ENCODE measurements around the gene ASCC1. TPM values are rescaled to one million over a fixed set of nuclear protein-coding genes. Genes with fewer than 3 reads are reported as not detected.

ASCC1 gene
- total RNA-seq, 1 experiment from 2014 or later, result 22.4 TPM

DNA sequence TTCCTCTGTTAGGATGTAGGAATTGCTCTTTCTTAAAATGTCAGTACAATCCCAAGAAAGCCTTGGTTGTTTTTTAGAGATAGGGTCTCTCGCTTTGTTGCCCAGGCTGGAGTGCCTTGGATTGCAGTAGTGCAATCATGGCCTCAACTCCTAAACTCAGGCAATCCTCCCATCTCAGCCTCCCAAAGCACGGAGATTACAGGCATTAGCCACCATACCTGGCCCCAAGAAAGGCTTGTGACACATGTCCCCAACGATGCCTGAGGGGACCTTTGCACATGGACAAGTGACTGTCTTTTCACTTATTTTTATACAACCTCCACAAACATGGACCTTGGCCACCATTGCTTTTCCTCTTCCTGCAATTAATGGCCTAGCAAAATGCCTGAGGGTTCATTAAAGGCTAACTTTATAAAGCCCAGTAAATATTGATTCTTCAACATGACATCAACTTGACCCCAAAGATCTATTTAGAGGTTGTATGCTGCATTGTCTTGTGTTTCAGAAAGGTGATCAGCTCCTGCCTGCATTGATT lies 117.7 kb downstream of the ASCC1 start:
- no peak for DNase-seq (ENCODE audit: low read depth, low spot score)
- in situ Hi-C loops (cut with HindIII; ENCODE audit: low pct_unique_long_range_greater_than_20kb, low sequenced_read_pairs), result no loop called here

DNA sequence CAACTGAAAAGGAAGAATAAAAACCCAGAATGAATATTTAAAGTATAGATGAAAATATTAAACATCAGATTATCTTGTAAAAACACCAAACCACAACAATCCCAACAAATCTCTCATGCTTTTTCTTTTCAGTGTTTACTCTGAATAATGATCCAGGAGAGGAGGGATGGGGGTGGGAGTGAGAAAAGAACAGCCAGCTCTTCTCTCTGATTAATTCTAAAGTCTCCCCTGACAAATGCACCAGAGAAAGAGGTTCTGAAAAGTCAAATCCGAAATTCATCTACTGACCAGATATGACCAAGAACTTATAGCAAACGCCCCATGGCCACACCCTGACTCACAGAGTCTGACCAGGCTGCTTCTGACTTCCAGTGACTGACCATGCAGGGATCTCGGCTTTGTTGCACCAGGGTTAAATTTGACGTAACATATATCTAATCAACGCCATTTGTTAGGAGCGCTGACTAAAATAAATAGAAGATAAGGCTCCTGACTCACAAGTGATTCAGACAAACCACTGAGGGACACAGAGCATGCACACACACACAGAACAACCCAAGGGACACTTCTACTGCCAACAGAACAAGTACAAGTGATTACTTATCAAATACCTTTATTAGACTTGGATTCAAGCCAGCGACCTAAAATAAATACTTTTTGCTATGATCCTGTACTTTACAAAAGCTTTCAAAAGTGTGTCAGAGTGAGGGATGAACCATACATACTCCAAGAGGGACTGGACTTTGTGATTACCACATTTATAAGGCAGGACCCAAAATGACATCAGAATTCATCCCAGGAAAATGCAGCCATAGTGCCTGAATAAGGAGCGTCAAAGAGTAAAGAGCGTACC lies 118.4 kb downstream of the ASCC1 start:
- in situ Hi-C loops (cut with HindIII; ENCODE audit: low pct_unique_long_range_greater_than_20kb, low sequenced_read_pairs), result no loop called here
- no peak for DNase-seq (ENCODE audit: low read depth, low spot score)

DNA sequence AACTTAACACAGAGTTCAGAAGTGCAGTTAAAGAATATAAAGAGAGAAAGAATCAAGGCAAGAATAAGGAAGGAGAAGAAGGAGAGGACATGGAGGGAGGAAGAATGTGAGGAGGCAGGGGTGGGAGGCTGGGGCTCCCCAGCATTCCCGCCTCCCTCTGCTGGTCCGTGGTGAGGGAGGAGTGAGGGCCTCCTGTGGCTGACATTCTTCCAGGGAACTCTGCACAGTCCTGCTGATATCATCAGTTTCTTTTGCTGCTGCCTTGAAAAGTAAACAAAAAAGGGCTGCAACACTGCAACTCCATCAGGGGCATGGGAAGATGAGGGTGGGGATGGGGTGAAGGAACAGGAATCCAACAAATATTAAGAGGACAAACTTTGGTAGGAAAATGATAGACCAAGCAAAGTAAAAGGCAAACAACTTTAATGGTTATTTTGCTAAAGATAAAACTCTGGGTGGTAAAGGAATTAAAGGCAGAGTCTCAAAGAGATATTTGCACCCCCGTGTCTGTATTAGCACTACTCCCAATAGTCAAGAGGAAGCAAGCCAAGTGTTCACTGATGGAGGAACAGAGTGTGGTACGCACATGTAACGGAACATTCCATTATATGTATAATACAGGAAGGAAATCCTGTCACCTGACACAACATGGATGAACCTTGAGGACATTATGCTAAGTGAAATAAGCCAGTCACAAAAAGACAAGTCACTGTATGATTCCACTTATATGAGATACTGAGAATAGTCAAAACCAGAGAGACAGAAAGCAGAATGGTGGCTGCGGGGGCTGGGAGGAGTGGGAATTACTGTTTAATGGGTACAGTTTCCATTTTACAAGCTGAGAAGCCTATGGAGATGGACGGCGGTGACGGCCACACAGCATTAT lies 119.7 kb downstream of the ASCC1 start:
- DNase-seq (ENCODE audit: low read depth, low spot score), result no peak
- in situ Hi-C loops (cut with HindIII; ENCODE audit: low pct_unique_long_range_greater_than_20kb, low sequenced_read_pairs), result no loop called here

DNA sequence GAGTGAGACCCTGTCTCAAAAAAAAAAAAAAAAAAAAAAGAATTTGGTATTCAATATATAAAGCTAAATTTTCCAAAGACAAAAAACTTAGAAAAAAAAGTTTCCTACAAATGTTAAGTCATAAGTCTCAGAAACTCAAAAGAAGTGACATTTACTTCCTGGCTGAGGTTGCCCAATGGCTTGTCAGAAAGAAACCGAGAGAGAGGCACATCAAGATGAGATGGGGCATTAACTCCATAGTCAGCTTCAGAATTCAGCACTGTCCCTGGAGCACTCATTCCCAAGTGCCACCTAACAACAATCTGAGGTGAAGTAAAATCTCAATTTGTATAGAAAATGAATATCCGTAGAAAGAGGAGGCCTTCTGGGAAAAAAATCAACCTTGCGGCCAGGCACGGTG lies 120.9 kb downstream of the ASCC1 start:
- in situ Hi-C loops (cut with HindIII; ENCODE audit: low pct_unique_long_range_greater_than_20kb, low sequenced_read_pairs), result no loop called here
- no peak for DNase-seq (ENCODE audit: low read depth, low spot score)

DNA sequence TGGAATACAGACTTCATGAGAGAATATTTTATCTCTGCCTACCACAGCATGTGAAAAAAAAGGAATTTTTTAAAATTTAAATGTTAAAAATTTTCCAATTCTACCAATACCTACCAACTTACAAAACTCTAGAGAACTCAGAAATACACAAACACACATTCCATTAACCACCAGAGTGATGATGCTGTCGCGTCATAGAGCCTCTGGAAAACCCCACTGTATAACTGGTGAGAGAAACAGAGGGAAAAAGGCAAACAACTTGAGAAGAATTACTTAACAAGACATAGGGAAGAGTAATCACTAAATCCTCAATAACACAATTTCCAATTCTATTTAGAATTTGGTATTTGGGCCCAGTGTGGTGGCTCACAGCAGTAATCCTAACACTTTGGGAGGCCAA lies 121.5 kb downstream of the ASCC1 start:
- in situ Hi-C loops (cut with HindIII; ENCODE audit: low pct_unique_long_range_greater_than_20kb, low sequenced_read_pairs), result no loop called here
- DNase-seq (ENCODE audit: low read depth, low spot score), result no peak

DNA sequence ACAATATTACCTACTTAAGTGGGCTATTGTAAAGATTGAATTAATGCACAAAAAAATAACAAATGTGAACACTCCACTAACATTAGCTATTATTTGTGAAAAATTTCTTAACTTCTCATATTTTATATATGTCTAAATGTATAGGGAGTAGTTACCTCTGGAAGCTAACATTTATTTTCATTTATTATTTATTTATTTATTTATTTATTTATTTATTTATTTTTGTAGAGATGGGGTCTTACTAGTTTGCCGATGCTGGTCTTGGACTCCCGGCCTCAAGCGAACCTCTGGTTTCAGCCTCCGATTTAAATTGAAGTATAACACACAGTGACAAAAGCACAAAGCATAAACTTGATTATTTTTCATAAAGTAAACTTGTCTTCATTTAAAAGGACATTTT lies 122.6 kb downstream of the ASCC1 start:
- in situ Hi-C loops (cut with HindIII; ENCODE audit: low pct_unique_long_range_greater_than_20kb, low sequenced_read_pairs), result no loop called here

DNA sequence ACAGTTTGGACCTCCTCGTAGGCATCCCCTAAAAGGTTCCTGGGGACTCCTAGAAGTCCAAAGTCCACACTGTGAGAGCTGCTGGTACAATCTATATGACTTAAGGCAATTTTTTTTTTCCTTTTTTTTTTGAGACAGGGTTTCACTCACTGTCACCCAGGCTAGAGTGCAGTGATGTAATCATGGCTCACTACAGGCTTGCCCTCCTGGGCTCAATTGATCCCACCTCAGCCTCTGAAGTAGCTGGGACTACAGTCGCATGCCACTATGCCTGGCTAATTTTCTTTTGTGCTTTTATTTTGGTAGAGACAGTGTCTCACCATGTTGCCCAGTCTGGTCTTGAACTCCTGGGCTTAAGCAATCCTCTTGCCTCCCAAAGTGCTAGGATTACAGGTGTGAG lies 123.1 kb downstream of the ASCC1 start:
- in situ Hi-C loops (cut with HindIII; ENCODE audit: low pct_unique_long_range_greater_than_20kb, low sequenced_read_pairs), result no loop called here
- no peak for DNase-seq (ENCODE audit: low read depth, low spot score)

More for the DNA sequence above, 122.6 kb downstream of the ASCC1 start:
- no peak for DNase-seq (ENCODE audit: low read depth, low spot score)

DNA sequence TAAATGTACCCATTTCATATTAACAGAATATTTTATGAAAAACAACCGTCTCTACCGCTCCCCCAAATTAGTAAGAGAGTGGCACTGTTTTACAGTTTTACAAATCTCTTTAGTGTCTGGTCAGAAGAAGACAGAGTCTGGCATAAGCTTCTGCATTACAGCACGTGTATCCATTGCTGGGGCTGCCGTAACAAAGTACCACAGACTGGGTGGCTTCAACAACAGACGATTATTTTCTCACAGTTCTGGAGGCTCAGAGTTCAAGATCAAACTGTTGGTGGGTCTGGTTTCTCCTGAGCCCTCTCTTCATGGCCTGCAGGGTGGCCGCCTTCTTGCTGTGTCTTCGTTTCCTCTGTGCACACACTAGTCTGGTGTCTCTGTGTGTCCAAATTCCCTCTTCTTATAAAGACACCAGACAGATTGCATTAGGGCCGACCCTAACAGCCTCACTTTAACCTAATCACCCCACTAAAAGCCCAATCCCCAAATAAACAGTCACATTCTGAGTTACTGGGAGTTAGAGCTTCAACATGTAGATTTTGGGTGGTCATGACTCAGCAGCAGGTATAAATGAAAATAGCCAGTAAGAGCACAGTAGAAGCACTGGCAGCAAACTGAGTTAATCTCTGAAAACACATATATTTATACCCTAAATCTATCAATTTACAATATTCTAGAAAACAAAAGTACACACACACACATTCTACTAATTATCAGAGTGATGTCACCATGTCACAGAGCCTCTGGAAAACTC lies 123.7 kb downstream of the ASCC1 start:
- in situ Hi-C loops (cut with HindIII; ENCODE audit: low pct_unique_long_range_greater_than_20kb, low sequenced_read_pairs), result no loop called here
- DNase-seq (ENCODE audit: low read depth, low spot score), result no peak

DNA sequence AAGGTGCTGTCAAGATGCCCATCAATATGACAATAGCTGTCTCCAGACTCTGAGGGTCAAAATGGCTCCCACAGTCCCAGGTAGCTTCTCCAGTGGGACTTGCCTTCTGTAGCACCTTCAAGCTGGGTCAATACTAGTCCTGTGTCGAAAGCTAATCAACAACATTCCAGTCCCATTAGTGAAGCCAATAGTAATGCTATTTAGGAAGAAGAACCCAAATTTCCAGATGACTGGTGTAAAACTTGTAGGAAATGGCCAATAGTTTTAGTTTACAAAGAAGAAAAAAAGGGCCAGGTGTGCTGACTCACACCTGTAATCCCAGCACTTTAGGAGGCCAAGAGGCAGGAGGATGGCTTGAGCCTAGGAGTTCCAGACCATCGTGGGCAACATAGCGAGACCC lies 125.8 kb downstream of the ASCC1 start:
- in situ Hi-C loops (cut with HindIII; ENCODE audit: low pct_unique_long_range_greater_than_20kb, low sequenced_read_pairs), result no loop called here
- no peak for DNase-seq (ENCODE audit: low read depth, low spot score)

DNA sequence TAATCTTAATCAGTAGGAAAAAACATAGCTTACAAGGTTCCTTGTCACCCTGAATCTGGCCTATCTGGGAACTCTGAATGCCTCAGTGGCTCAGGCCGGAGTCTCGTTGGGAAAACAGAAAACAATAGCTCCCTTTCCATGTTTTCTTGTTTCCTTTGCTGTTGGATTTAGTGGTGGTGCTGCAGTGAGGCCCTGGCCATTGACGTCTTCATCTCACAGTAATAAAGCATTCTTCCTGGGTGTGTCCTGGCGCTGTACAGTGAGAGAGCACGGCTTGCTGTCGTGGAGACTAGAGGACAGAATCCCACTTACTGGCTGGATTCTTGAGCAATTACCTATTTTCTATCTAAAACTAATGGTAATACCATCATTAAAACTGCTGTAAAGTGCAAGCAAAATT lies 126.5 kb downstream of the ASCC1 start:
- in situ Hi-C loops (cut with HindIII; ENCODE audit: low pct_unique_long_range_greater_than_20kb, low sequenced_read_pairs), result no loop called here
- peak; percentile 19 for DNase-seq (ENCODE audit: low read depth, low spot score)

DNA sequence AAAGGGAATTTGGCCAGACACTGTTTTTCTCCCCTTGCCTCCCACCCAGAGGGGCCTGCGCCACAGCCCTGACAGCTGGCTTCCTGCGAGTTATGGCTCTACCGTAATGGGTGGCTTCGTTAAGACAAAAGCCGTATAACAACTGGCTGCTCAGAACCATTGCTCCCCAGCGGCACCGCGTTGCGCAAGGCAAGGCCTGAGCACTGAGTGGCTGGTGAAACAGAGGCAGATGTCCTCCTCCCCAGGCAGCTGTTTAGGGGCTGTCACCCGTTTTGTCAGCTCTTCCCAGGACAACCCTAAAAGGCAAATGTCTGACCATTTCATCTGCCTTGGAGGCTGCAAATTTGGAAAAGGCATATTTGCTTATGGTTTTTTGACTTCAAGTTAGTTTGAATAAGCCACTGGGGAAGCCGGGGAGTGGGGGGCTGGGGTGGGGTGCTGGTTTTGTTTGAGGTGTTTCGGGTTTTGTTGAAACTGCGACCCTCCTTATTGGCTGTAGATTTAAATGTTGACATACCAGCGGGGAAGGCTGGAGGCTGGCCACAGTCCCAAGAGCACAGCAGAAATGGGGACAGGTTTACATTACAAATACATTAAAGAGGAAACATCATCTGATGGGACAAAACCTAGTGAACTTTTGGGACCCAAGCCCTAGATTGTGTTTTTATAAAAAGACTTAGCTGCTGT lies 127.0 kb downstream of the ASCC1 start:
- no peak for DNase-seq (ENCODE audit: low read depth, low spot score)
- in situ Hi-C loops (cut with HindIII; ENCODE audit: low pct_unique_long_range_greater_than_20kb, low sequenced_read_pairs), result no loop called here

DNA sequence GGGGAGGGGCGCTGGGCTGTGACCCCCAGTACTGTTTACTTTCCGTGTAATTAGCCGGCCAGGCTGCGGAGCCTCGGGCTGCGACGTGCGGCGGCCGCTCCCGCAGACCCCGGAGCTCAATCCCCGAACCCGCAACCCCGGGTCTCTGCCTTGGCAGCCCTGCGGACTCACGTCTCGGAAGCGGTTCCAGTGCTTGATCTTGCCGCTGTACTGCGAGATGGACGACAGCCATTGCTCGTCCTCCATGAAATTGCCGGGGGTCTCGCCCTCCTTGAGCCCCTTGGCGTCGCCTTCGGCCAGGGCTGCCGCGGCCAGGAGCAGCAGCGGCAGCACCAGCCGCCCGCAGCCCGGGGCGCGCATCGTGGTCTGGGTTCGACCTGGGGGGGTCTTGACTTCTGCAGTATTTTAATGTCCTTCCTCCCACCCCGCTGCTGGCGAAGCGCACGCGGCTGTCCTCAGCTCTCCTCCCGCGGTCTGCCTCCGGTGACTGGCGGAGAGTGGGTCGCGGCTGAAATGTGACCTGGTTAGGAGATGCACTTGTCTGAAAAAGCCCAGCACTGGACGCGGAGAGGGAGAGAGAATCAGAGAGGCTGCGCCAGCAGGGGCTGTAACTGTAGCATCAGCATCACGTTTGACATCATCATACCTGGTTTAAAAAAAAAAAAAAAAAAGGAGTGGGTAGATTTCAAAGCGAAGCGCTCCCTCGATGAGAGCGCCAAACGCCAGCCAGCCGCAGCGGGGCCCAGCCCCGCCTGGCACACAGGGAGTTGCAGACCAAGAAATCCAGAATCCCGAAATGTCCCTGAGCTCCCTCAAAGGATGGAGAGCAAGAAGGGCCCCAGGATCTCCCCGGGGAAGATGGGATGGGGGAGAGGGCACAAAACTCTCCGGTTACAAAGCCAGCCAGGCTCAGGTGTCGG lies 127.8 kb downstream of the ASCC1 start, which contains the start of gene SPOCK2:
Gene SPOCK2, minus strand, starts transcription at position 583 of the 920 bp plus-strand sequence. Its CDS starts 223 bp downstream, at position 360.
- DNase-seq (ENCODE audit: low read depth, low spot score), result no peak
- in situ Hi-C loops (cut with HindIII; ENCODE audit: low pct_unique_long_range_greater_than_20kb, low sequenced_read_pairs), result no loop called here

DNA sequence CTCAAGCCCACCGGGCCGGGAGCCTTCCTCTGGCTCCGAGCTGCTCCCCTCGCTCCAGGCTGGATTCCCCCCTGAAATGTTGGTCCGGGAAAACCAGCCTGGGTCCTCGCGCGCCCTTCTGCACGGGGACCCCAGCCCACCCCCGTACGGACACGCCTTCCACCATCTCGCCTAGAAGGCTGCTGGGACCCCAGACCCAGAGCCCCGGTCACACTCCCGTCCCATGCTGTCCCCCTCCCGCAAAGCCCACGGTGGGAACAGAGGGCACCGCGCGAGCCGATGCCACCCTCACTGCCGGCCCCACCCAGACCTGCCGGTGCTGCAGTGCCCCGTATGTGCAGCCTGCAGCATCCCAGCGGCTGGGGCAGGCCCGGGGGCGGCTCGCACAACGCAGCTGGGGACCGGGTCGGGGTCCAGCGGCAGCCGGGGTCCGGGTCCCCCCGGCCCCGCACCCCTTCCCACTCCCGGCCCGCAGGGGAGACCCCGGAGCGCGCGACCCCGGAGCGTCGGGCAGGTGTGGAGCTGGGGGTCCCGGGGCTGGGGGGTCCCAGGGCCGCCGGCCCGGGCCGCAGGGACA lies 128.6 kb downstream of the ASCC1 start:
- in situ Hi-C loops (cut with HindIII; ENCODE audit: low pct_unique_long_range_greater_than_20kb, low sequenced_read_pairs), result no loop called here
- DNase-seq (ENCODE audit: low read depth, low spot score), result no peak

DNA sequence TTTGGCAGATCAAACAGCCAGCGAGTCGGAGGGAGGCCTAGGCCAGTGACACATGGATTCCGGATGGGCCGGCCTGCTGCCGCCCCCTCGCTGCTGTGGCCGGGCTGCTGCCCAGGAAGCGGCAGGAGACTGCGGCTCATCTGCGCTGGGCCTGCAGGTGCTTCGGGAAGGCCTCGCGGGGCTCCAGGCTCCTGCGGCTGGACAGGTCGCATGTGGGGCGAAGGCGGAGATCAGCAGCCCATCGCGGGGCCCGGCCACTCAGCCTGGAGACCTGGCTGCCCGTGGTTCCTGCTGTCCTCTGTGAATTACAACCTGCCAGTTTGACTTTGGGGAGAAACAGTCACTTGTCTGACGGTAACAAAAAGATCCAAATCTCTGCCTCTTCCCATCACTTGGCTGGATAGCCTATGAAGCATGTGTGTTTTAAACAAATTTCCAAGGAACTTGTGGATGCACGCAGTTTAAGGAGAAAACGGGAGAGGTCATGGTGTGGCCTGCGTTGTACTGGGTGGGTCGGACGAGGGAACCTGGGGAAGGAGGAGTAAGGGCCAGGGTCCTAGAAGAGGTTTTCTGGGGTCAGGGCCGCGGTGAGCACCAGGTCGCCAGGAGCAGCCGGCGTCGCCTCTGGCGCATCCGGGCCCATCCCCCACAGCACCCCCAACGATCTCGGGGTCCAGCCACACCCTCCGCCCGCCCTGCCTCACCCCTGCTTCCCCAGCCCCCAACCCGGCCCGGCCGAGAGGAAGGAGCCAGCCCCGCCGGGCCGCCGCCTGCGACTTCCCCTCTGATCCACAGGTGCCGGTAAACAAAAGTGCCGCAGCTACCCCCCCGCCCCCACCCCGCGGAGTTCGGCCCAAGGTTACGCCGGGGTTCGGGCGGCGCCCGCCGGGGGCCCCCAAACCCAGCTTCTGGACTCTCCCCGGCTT lies 129.3 kb downstream of the ASCC1 start:
- DNase-seq (ENCODE audit: low read depth, low spot score), result no peak
- in situ Hi-C loops (cut with HindIII; ENCODE audit: low pct_unique_long_range_greater_than_20kb, low sequenced_read_pairs), result no loop called here

DNA sequence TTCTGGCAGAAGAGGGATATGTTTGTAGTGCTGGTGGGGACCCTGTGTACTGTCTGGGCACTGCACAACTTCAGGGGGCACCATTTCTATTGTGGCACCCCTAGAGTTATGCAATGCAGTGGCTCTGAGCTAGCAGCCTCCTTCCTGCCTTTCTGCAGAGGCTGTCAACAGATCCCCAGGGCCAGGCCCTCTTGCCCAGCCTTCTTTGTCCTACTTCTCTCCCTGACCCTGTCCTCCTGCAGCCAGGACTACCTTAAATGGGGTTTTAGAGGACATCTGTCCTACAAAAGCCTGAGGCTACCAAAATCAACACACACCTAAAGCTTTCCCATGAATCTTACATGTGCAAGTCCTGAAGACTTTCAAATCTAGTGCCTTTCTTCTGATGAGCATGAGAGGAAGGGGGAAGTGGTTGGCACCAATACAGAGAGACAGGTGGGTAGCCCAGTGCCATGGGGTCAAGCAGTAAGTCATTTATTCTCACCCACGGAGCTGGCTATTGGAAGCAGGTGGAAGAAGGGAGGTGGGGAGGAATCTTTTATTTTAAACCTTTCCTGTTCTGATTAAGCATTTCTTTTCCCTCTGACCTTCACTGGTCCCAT lies 130.1 kb downstream of the ASCC1 start:
- no peak for DNase-seq (ENCODE audit: low read depth, low spot score)
- in situ Hi-C loops (cut with HindIII; ENCODE audit: low pct_unique_long_range_greater_than_20kb, low sequenced_read_pairs), result no loop called here
